AG10803 (cell line): ENCODE results near the gene PTPN13.
A peak's percentile ranks its signal among the peaks of the same experiment; 100 is the strongest.

Source experiments
- DNase-seq: peaks from one replicate; pipeline ENCODE4 v3.0.0; 2010; ENCODE audit warnings: low read depth
- H3K4me3 ChIP-seq: 2 replicates; pipeline ENCODE4 v1.5.1; 2011; ENCODE audit warnings: mild to moderate bottlenecking, low read length, control low read depth
- CTCF ChIP-seq: conservative IDR thresholded peaks from 2 replicates; pipeline ENCODE4 v1.5.1; 2011; ENCODE audit warnings: mild to moderate bottlenecking, low read length, control low read depth, inconsistent platforms

Gene PTPN13

GRCh38 chr4:86834901-86835300 lies 240.8 kb downstream of the PTPN13 start:
- peak; percentile 85 for DNase-seq
- no peak for TF ChIP-seq CTCF
- no peak overlapping the region for H3K4me3 ChIP-seq

GRCh38 chr4:86835677-86836076 lies 241.6 kb downstream of the PTPN13 start:
- TF ChIP-seq CTCF, result no peak
- no peak overlapping the region for H3K4me3 ChIP-seq
- DNase-seq, result no peak

- no peak for DNase-seq
- no peak overlapping the region for H3K4me3 ChIP-seq
Measured at GRCh38 chr4:86837691-86838503, 243.8 kb downstream of the PTPN13 start.

GRCh38 chr4:86840858-86841257 lies 246.7 kb downstream of the PTPN13 start:
- DNase-seq, result no peak
- no peak overlapping the region for H3K4me3 ChIP-seq
- no peak for TF ChIP-seq CTCF

More at GRCh38 chr4:86837691-86838503, 243.8 kb downstream of the PTPN13 start:
- no peak for TF ChIP-seq CTCF

GRCh38 chr4:86841309-86841708 lies 247.2 kb downstream of the PTPN13 start:
- no peak overlapping the region for H3K4me3 ChIP-seq
- no peak for DNase-seq
- no peak for TF ChIP-seq CTCF

- no peak for DNase-seq
- no peak for TF ChIP-seq CTCF
- H3K4me3 ChIP-seq, result no peak overlapping the region
Measured at GRCh38 chr4:86845593-86845992, 251.5 kb downstream of the PTPN13 start.

- peak; percentile 76 for DNase-seq
- H3K4me3 ChIP-seq, result no peak overlapping the region
- no peak for TF ChIP-seq CTCF
Measured at GRCh38 chr4:86846921-86847320, 252.8 kb downstream of the PTPN13 start.
